GM20431 (cell line): Measurements from ENCODE around the gene ZNFX1.
"Not testable (repeated sequence)": the region's sequence is repeated elsewhere in the genome, so short reads cannot be mapped to it uniquely, and the experiment has no call there.

Experiments used
- in situ Hi-C: fragments of 300-500 bp; cut with MseI, MboI; formaldehyde crosslinking; loops from one replicate; pipeline ENCODE4 v1.15.0; 2020; ENCODE audit warnings: low sequenced_read_pairs; ENCODE audit not compliant: unreplicated experiment

The ZNFX1 gene

DNA sequence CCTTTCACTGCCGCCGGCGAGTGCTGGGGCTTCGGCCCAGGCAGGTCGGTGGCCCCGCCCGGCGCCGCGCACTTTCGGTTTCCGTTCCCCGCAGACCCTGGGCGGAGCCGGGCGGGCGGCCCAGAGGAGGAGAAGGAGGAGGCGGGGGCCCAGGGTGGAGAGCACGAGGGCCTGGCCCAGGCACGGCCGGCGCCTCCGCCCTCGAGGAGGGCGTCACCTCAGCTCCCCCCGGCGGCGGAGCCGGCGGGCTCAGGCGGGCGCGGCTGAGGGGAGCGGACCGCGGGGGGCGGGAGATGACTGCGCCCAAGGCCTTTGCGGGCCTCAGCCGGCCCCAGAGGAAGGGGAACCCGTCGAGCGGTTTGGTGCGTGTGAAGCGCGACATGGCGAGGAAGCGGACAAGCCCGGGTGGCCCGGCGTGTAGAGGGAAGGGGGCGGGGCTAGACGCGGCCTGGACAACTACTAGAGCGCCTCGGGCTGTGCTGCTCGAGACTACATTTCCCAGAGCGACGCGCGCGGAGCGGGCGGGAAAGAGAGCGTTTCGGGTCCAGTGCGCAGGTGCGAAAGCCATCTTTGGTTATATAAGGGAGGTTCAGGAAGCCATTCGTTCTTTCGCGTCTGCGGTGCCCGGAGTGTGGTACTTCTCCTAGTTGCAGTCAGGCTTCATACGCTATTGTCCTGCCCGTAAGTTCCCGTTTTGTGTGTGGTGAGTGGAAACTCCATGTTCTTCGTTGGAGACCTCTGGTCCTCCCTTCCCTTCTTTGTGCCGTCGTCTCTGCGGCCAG lies at the start of gene ZNFX1:
Gene ZNFX1, minus strand, starts transcription at position 22 of the 782 bp plus-strand sequence. CDS start 2,218 bp downstream, outside the sequence.
- in situ Hi-C loops: no loop called here

- in situ Hi-C loops: loop anchor here (25.0 kb wide), 2 partner anchors 186 to 536 kb away; no protein-coding TSS in a partner anchor
Measured at GRCh38 chr20:49326026-49326425, 48.2 kb upstream of the ZNFX1 start.

DNA sequence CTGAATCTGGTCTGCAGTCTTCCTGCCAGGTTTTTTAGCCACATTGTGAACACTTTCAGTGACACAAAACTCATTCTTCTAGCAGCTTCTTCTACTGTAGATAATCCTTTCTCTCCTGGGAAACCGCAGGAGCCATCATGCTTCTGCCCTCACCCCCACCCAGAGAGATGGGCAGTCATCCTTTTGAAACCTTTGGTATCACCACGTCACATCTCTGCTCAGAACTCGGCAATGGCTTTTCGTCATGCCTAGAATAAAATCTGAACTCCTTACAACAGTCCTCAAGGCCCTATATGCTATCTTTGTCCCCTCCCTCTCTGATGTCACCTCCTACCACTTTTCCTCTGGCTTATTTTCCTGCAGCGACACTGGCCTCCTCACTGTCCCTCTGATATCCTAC lies 46.4 kb upstream of the ZNFX1 start:
- in situ Hi-C loops: no loop called here

- in situ Hi-C loops: no loop called here
Measured at GRCh38 chr20:49323622-49324238, 45.9 kb upstream of the ZNFX1 start.

DNA sequence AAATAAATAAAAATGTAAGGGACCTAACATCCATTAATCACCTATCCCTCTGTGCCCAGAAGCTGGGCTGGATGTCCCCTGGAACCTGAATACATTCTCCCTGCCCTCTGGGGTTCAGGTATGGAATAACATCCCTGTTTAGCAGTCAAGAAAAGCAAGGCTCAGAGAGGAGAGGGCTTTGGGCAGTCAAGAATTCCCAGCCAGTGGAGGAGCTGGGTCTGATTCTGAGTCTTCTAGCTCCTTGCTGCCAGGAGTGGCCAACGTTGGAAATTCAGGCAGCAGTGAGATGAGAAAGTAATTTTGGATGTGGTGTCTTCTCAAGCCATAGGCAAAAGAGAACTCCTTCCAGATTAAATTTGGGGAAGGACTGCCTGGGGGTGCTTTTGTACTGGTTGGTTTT lies 42.6 kb upstream of the ZNFX1 start:
- in situ Hi-C loops: no loop called here

GRCh38 chr20:49319208-49319809 lies 41.5 kb upstream of the ZNFX1 start:
- in situ Hi-C loops: no loop called here

- in situ Hi-C loops: no loop called here
Measured at GRCh38 chr20:49318430-49319207, 40.8 kb upstream of the ZNFX1 start.

DNA sequence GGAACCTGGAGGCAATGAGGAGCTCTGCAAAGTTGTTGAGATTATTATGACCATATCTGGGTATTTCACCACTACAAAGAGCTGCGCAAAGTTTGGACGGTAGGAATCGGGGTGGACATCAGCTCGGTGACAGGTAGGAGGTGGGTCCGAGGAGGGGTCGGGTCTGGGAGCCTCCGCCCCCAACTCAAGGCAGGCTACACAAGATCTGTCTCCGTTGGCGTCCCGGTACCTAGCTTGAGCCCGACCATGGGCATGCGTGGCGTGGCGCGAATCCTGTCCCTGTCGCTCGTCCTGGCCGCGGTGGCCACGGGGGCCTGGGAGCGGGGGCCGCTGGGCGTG lies 40.2 kb upstream of the ZNFX1 start:
- in situ Hi-C loops: no loop called here

DNA sequence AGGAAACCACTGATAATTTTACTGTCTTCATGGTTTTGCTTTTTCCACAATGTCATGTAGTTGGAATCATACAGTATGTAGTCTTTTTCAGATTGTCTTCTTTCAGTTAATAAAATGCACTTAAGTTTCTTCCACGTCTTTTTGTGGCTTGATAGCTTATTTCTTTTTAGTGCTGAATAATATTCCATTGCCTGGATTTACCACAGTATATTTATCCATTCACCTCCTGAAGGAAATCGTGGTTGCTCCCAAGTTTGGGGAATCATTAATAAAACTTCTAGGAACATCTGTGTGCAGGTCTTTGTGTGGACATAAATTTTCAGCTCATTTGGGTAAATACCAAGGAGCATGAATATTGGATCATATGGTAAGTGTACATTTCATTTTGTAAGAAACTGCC lies 38.8 kb upstream of the ZNFX1 start:
- in situ Hi-C loops: no loop called here

- in situ Hi-C loops: no loop called here
Measured at GRCh38 chr20:49315580-49315979, 37.7 kb upstream of the ZNFX1 start.

DNA sequence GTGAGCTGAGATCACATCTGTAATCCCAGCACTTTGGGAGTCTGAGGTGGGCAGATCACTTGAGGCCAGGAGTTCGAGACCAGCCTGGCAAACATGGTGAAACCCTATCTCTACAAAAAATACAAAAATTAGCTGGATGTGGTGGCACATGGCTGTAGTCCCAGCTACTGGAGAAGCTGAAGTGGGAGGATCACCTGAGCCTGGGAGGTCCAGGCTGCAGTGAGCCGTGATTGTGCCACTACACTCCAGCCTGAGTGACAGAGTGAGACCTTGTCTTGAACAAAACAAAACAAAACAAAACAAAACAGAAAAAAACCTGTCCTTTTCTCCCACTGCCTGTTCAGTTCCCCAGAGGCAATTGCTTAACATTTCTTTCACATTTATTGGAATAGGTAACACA lies 36.2 kb upstream of the ZNFX1 start:
- in situ Hi-C loops: not testable (repeated sequence)

DNA sequence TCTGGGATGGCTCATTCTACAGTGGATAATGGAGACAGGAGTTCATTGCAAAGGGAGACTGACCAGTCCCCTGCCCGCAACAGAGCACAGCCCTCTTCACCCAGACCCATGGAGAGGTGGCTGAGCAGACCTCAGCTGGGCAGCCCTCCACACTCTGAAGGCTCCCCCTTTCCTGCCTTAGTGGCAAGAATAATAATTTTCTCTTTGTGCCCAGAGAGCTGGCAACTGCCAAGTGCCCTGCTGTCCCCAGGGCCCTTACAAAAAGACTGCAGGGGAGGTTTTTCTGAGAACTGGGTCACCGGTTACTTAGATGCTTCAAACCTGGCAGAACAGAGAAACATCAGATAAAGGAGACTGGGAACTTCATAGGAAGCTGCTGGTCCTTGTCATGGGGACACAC lies 35.4 kb upstream of the ZNFX1 start:
- in situ Hi-C loops: no loop called here

GRCh38 chr20:49312661-49313060 lies 34.8 kb upstream of the ZNFX1 start:
- in situ Hi-C loops: no loop called here

DNA sequence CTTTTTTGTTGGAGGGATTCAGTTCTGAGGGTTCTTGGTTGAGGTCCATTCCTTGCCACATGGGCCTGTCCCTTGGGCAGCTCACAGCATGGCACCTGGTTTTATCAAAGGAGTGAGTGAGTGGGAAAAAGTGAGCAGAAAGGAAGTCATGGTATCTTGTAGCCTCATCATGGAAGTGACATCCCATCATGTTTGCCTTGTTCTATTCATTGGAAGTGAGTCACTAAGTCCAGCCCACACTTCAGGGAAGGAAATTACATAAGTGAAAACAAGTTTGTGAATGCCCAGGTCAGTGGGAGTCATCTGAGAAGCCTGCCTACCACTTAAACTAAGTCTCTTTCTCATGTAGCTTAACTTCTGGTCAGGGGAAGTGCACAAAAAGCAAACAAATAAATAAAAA lies 32.8 kb upstream of the ZNFX1 start:
- in situ Hi-C loops: no loop called here

DNA sequence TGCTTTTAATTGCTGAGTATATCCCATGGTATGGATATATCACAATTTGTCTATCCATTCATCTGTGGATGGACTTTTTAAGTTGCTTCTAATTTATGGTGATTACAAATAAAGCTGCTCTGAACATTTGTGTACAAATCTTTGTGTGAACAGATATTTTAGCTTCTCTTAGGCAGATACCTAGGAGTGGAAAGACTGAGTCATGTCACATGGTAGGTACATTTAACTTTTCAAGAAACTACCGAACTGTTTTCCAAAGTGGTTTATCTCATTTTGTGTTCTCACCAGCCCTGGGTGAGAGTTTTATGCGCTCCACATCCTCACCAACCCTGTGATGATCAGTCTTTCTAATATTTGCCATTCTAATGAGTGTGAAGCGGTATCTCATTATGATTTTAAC lies 31.0 kb upstream of the ZNFX1 start:
- in situ Hi-C loops: no loop called here

DNA sequence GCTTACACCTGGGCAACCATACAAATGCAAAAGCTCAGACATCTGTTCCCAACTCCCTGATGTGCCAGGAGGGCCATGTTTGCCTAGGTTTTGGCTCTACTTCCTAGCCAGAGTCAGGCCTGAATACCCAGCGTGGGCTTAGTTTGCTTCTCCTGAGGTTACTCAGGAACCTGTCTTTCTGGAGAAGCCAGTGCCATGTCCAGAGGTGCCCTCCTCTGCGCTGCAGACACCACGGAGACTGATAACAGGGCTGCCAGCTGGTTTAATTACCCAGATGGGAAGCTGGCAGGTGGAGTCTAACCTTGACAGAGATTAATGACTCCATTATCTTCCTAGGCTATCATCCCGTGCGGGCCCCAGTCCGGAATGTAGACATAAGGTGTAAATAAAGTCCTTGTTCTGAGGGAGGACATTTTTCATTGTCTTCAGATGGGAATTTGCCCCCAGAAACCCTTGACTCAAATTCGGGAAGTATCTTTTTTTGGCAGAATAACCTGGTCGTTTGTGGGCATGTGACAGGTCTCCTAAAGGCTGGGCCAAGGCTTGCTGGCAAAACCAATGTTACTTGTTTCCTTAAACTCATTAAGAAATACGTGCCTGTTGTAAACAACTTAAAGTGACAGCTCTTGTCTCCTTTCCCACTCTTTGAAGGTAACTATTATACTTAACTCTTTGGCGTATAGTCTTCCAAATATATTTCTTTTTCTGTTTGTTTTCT lies 29.2 kb upstream of the ZNFX1 start:
- in situ Hi-C loops: no loop called here

- in situ Hi-C loops: no loop called here
Measured at GRCh38 chr20:49303065-49303552, 25.3 kb upstream of the ZNFX1 start.

DNA sequence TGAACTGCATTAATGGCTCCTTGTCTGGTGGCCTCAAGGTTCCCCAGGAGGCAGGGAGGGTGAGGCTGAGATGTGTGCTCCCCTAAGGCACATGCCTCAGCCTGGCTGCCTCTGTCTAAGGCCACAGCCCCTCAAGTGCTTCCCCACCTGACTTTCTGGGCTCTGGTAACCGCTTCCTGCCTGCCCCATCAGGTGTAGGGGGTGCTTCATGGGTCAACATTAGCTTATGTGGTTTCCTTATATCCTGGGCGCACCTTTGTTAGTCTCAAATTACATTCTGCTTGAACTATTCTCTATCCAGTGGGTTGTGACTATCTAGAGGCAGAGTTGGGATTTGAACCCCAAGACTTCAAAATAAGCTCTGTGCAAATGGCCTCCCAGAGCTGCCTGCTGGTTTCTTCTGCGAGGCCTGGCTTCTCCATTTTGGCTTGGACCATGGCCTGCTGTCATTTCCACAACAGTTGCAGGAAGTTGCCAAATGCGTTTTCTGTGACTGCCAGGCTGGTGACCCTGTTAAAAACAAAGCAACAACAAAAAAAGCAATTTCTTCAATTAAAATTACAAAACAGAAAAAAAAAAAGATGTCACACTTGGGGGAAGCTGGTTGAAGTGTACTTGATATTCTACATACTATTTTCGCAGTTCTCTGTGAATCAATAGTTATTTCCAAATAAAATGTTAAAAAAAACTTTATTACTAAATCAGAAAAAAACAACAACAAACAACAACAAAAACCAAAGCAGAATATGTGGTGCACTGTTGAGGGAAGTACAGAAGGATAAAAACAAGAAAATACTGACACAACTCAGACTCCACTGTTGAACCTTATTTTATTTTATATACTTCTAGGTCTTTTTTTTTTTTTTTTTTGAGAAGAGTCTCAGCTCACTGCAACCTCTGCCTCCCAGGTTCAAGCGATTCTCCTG lies 20.0 kb upstream of the ZNFX1 start:
- in situ Hi-C loops: no loop called here
